Activated CD8-positive, alpha-beta T cell treated with anti-CD3 and anti-CD28 coated beads for 36 hours (primary cell): ENCODE data around the gene NELFB. TPM values are rescaled to one million over a fixed set of nuclear protein-coding genes. Genes with fewer than 3 reads are reported as not detected.

Experiments used
- ATAC-seq: fragments of 200-7000 bp; cut with Tn5 transposase; one replicate; pipeline ENCODE4 v1.10.0; 2021; ENCODE audit warnings: mild to moderate bottlenecking, moderate library complexity
- CTCF ChIA-PET: fragments of 350-600 bp; sonication (Branson Sonifier 250); formaldehyde crosslinking; loops from one replicate; lab custom pipeline; 2021; ENCODE audit warnings: antibody characterized with exemption; lab: Charles Lee
- POLR2A ChIA-PET: fragments of 350-600 bp; sonication (Branson Sonifier 250); formaldehyde crosslinking; loops from one replicate; lab custom pipeline; 2021; ENCODE audit warnings: antibody characterized with exemption; lab: Charles Lee
- DNase-seq: peaks from one replicate; pipeline ENCODE4 v3.0.0-alpha.2; 2020
- H3K27ac Mint-ChIP-seq: one replicate; pipeline ENCODE4 v1.8.0; 2021; ENCODE audit warnings: mild to moderate bottlenecking, mixed read lengths
- H3K27me3 Mint-ChIP-seq: one replicate; pipeline ENCODE4 v1.8.0; 2021; ENCODE audit warnings: mixed read lengths
- H3K36me3 Mint-ChIP-seq: one replicate; pipeline ENCODE4 v1.8.0; 2021; ENCODE audit warnings: low read depth, mixed read lengths
- H3K4me1 Mint-ChIP-seq: one replicate; pipeline ENCODE4 v1.8.0; 2021; ENCODE audit warnings: low read depth, mixed read lengths
- H3K4me3 Mint-ChIP-seq: one replicate; pipeline ENCODE4 v1.8.0; 2021; ENCODE audit warnings: mild to moderate bottlenecking, moderate library complexity, mixed read lengths
- H3K9me3 Mint-ChIP-seq: one replicate; pipeline ENCODE4 v1.8.0; 2021; ENCODE audit warnings: mixed read lengths
- CTCF ChIP-seq: fragments of 200-600 bp; IDR thresholded peaks from one replicate; pipeline ENCODE4 v1.8.0; 2022; ENCODE audit warnings: antibody characterized with exemption, mild to moderate bottlenecking
- intact Hi-C: fragments of 100-400 bp; cut with micrococcal nuclease; formaldehyde crosslinking; loops from one replicate; pipeline ENCODE4 v1.10.0; 2022
- total RNA-seq, 2 experiments: library from RNA; stranded (reverse); gene quantifications; one replicate each; pipeline ENCODE4 v1.2.3, GENCODE V29; 2021

The NELFB gene
- total RNA-seq, 2 experiments from 2014 or later = 50.9 to 54.3 TPM

- TF ChIP-seq CTCF = peak; percentile 46
- H3K36me3 Mint-ChIP-seq = no peaks in the 10 kb centered on the region
- peaks cover 38% of the 10 kb centered on the region for H3K27me3 Mint-ChIP-seq
Measured at GRCh38 chr9:137295238-137295811, 40.2 kb downstream of the NELFB start.

GRCh38 chr9:137295849-137296669 is 40.9 kb downstream of the NELFB start:
- ChIA-PET CTCF (interaction anchor here (1.1 to 1.2 kb wide), 2 partner anchors 148 to 256 kb away, joined by 3 to 8 read pairs; partner anchors contain the start of gene MRPL41), POLR2A (no interaction called here)
- no peak overlapping the region for H3K27ac Mint-ChIP-seq
- H3K9me3 Mint-ChIP-seq = no peaks in the 10 kb centered on the region
- H3K36me3 Mint-ChIP-seq = no peaks in the 10 kb centered on the region
- DNase-seq = no peak
- H3K4me3 Mint-ChIP-seq = peak overlapping the region; percentile 1
- intact Hi-C loops = loop anchor here (10.0 kb wide), 1 partner anchor 109 kb away; no protein-coding TSS in a partner anchor
- TF ChIP-seq CTCF = no peak
- peaks cover 41% of the 10 kb centered on the region for H3K27me3 Mint-ChIP-seq
- ATAC-seq = no peak
- peaks cover 5% of the 10 kb centered on the region for H3K4me1 Mint-ChIP-seq

More at GRCh38 chr9:137295238-137295811, 40.2 kb downstream of the NELFB start:
- ChIA-PET CTCF (interaction anchor here (1.5 kb wide), 1 partner anchor 148 kb away, joined by 4 read pairs; no protein-coding TSS in a partner anchor), POLR2A (no interaction called here)
- H3K27ac Mint-ChIP-seq = no peak overlapping the region
- peak; percentile 91 for ATAC-seq
- H3K4me3 Mint-ChIP-seq = peak overlapping the region; percentile 8
- H3K9me3 Mint-ChIP-seq = no peaks in the 10 kb centered on the region
- DNase-seq = peak; percentile 59
- H3K4me1 Mint-ChIP-seq = peaks cover 3% of the 10 kb centered on the region
- intact Hi-C loops = loop anchor here (10.0 kb wide), 1 partner anchor 109 kb away; no protein-coding TSS in a partner anchor

- Mint-ChIP-seq H3K27me3 (peaks cover 43% of the 10 kb centered on the region), H3K36me3 (no peaks in the 10 kb centered on the region), H3K4me1 (peaks cover 8% of the 10 kb centered on the region), H3K27ac (no peak overlapping the region), H3K4me3 (peak overlapping the region; percentile 1), H3K9me3 (no peaks in the 10 kb centered on the region)
- DNase-seq = no peak
- CTCF ChIA-PET = interaction anchor here (0.6 to 1.2 kb wide), 4 partner anchors 147 to 255 kb away, joined by 3 to 8 read pairs (median 3); partner anchors contain the start of gene MRPL41
- TF ChIP-seq CTCF = no peak
- POLR2A ChIA-PET = no interaction called here
- intact Hi-C loops = loop anchor here (10.0 kb wide), 1 partner anchor 108 kb away; no protein-coding TSS in a partner anchor
- ATAC-seq = no peak
Measured at GRCh38 chr9:137296670-137297664, 41.8 kb downstream of the NELFB start.

- no peak overlapping the region for H3K4me3 Mint-ChIP-seq
- CTCF ChIA-PET = no interaction called here
- H3K9me3 Mint-ChIP-seq = no peaks in the 10 kb centered on the region
- DNase-seq (no peak), ATAC-seq (no peak)
- peaks cover 41% of the 10 kb centered on the region for H3K27me3 Mint-ChIP-seq
- intact Hi-C loops = loop anchor here (10.0 kb wide), 1 partner anchor 107 kb away; no protein-coding TSS in a partner anchor
- no peak overlapping the region for H3K27ac Mint-ChIP-seq
- POLR2A ChIA-PET = interaction anchor here (1.0 kb wide), 1 partner anchor 18 kb away, joined by 4 read pairs; no protein-coding TSS in a partner anchor
- H3K36me3 Mint-ChIP-seq = no peaks in the 10 kb centered on the region
- H3K4me1 Mint-ChIP-seq = peaks cover 8% of the 10 kb centered on the region
- TF ChIP-seq CTCF = no peak
Measured at GRCh38 chr9:137297966-137298365, 42.8 kb downstream of the NELFB start.
